Keratinocyte (primary cell): ENCODE results near the gene GPRIN1. TPM values are rescaled to one million over a fixed set of nuclear protein-coding genes. Genes with fewer than 3 reads are reported as not detected.

ENCODE experiments used
- DNase-seq: peaks from one replicate; pipeline ENCODE4 v3.0.0-alpha.2; 2011; ENCODE audit warnings: low read depth, missing footprints, low spot score
- FAIRE-seq: peaks from 2 replicates; lab custom pipeline; 2011; peaks lifted over from hg19 to GRCh38; lab: Jason Lieb, UNC
- H2AFZ ChIP-seq: 2 replicates; pipeline ENCODE4 v1.6.0; 2012; ENCODE audit warnings: low read length, control low read depth, inconsistent platforms; ENCODE audit not compliant: control insufficient read depth
- H3K27ac ChIP-seq: 2 replicates; pipeline ENCODE4 v1.5.1; 2011; ENCODE audit warnings: low read length; ENCODE audit not compliant: control insufficient read depth, insufficient read depth
- H3K27me3 ChIP-seq: 3 replicates; pipeline ENCODE4 v1.6.0; 2011; ENCODE audit warnings: low read length; ENCODE audit not compliant: control insufficient read depth, insufficient read depth; ENCODE audit errors: extremely low read depth
- H3K36me3 ChIP-seq, 2 experiments: 2 replicates in 1 of 2; 3 replicates in 1 of 2; pipeline ENCODE4 v1.5.1; 2011; ENCODE audit warnings: low read length in 2 of 2, mild to moderate bottlenecking in 1 of 2; ENCODE audit not compliant: control insufficient read depth in 2 of 2, insufficient read depth in 2 of 2; ENCODE audit errors: extremely low read depth in 1 of 2
- H3K4me1 ChIP-seq: 3 replicates; pipeline ENCODE4 v1.5.1; 2011; ENCODE audit warnings: low read length; ENCODE audit not compliant: control insufficient read depth, insufficient read depth; ENCODE audit errors: extremely low read depth
- H3K4me2 ChIP-seq: 3 replicates; pipeline ENCODE4 v1.6.0; 2011; ENCODE audit warnings: low read depth, low read length; ENCODE audit not compliant: control insufficient read depth, insufficient read depth; ENCODE audit errors: extremely low read depth
- H3K4me3 ChIP-seq, 3 experiments: fragments of 200-600 bp in 1 of 3; sonication (generic) in 1 of 3; 2 replicates in 2 of 3; 3 replicates in 1 of 3; pipeline ENCODE4 v1.5.1; 2011 to 2016; ENCODE audit warnings: low read length in 3 of 3, mild to moderate bottlenecking in 3 of 3, control low read depth in 2 of 3, inconsistent platforms in 1 of 3, low read depth in 1 of 3, mixed read lengths in 1 of 3, mixed run types in 1 of 3, moderate library complexity in 1 of 3; ENCODE audit not compliant: control insufficient read depth in 2 of 3, insufficient read depth in 2 of 3; ENCODE audit errors: extremely low read depth in 1 of 3
- H3K79me2 ChIP-seq: 2 replicates; pipeline ENCODE4 v1.6.0; 2012; ENCODE audit warnings: low read length; ENCODE audit not compliant: control insufficient read depth, insufficient read depth
- H3K9ac ChIP-seq: 3 replicates; pipeline ENCODE4 v1.6.0; 2011; ENCODE audit warnings: low read length; ENCODE audit not compliant: control insufficient read depth, insufficient read depth; ENCODE audit errors: extremely low read depth
- H3K9me1 ChIP-seq: 3 replicates; pipeline ENCODE4 v1.6.0; 2011; ENCODE audit warnings: low read length; ENCODE audit not compliant: control insufficient read depth, insufficient read depth; ENCODE audit errors: extremely low read depth
- H3K9me3 ChIP-seq: 2 replicates; pipeline ENCODE4 v1.5.1; 2012; ENCODE audit warnings: low read depth, low read length; ENCODE audit not compliant: control insufficient read depth
- H4K20me1 ChIP-seq: 3 replicates; pipeline ENCODE4 v1.6.0; 2011; ENCODE audit warnings: low read length; ENCODE audit not compliant: control insufficient read depth, insufficient read depth; ENCODE audit errors: extremely low read depth
- CTCF ChIP-seq, 3 experiments: IDR thresholded peaks in 1 of 3; conservative IDR thresholded peaks in 1 of 3; optimal IDR thresholded peaks in 1 of 3; 2 replicates in 2 of 3; 3 replicates in 1 of 3; pipeline versions ENCODE3 to v1.5.1; 2011; ENCODE audit warnings: low read length in 3 of 3, mild to moderate bottlenecking in 3 of 3, moderate library complexity in 2 of 3, control low read depth in 1 of 3, inconsistent platforms in 1 of 3; ENCODE audit not compliant: insufficient read depth in 2 of 3; ENCODE audit errors: extremely low read depth in 1 of 3
- EZH2 ChIP-seq: IDR thresholded peaks from one replicate; pipeline ENCODE4 v1.6.1; 2012; ENCODE audit warnings: inconsistent platforms, mild to moderate bottlenecking, low read length, moderate library complexity
- dilution Hi-C: fragments of 300-500 bp; cut with MboI; formaldehyde crosslinking; loops from one replicate; pipeline ENCODE4 v1.7.0; 2020; ENCODE audit warnings: low sequenced_read_pairs; ENCODE audit not compliant: extremely low pct_ligation_motif_present
- polyA plus RNA-seq, 5 experiments: library from polyadenylated mRNA; depleted of rRNA in 3 of 5; stranded (reverse) in 3 of 5; stranded (forward) in 1 of 5; unstranded in 1 of 5; fragments of >200 nt; gene quantifications; 1 replicate in 1 of 5; 2 replicates in 3 of 5; 3 replicates in 1 of 5; pipeline versions ENCODE4 v1.2.1 to v1.2.3, GENCODE V29; 2011 to 2012; ENCODE audit warnings: missing spikeins in 2 of 5, low read depth in 1 of 5, low replicate concordance in 1 of 5

GPRIN1 gene
- polyA plus RNA-seq, 1 donor (not counting 4 experiments of a cell fraction or from before 2014, with no cell fraction given) = 4.0 TPM

- Histone ChIP-seq H4K20me1 (peaks cover 3% of the 10 kb centered on the region), H2AFZ (no peak overlapping the region), H3K79me2 (peaks cover 28% of the 10 kb centered on the region), H3K36me3 (peaks cover 3 to 6% of the 10 kb centered on the region in 2 experiments), H3K9me1 (no peaks in the 10 kb centered on the region), H3K4me3 (peak overlapping the region; percentile 78 to 91 (median 81)), H3K27ac (no peak overlapping the region), H3K27me3 (no peaks in the 10 kb centered on the region), H3K4me1 (peaks cover 24% of the 10 kb centered on the region), H3K9ac (peak overlapping the region; percentile 81), H3K9me3 (no peaks in the 10 kb centered on the region), H3K4me2 (peak overlapping the region; percentile 91)
- no peak for FAIRE-seq
- DNase-seq = no peak
- dilution Hi-C loops = no loop called here
- TF ChIP-seq EZH2 (no peak), CTCF (optimal IDR thresholded peaks at IDR 0.05 in 1 of 3, IDR thresholded peaks at IDR 0.05 in 1 of 3, conservative IDR thresholded peaks at IDR 0.05 in 1 of 3; ENCODE audit: extremely low read depth in 1 of 3, insufficient read depth in 2 of 3, low read length in 3 of 3) (no peak)
Measured at GRCh38 chr5:176648474-176649194, 38.7 kb upstream of the GPRIN1 start.

GRCh38 chr5:176647843-176648473, 38.0 kb upstream of the GPRIN1 start:
- Histone ChIP-seq H3K27ac (peak overlapping the region; percentile 13), H3K27me3 (no peaks in the 10 kb centered on the region), H3K9ac (peak overlapping the region; percentile 81), H3K4me1 (peaks cover 17% of the 10 kb centered on the region), H2AFZ (peak overlapping the region; percentile 79), H3K79me2 (peaks cover 28% of the 10 kb centered on the region), H3K9me1 (no peaks in the 10 kb centered on the region), H3K36me3 (peaks cover 3 to 6% of the 10 kb centered on the region in 2 experiments), H3K4me3 (peak overlapping the region; percentile 78 to 91 (median 81)), H3K9me3 (no peaks in the 10 kb centered on the region), H4K20me1 (no peaks in the 10 kb centered on the region), H3K4me2 (peak overlapping the region; percentile 91)
- dilution Hi-C loops = no loop called here
- DNase-seq (no peak), FAIRE-seq (no peak)
- TF ChIP-seq EZH2 = no peak
- TF ChIP-seq CTCF (optimal IDR thresholded peaks at IDR 0.05 in 1 of 3, IDR thresholded peaks at IDR 0.05 in 1 of 3, conservative IDR thresholded peaks at IDR 0.05 in 1 of 3; ENCODE audit: extremely low read depth in 1 of 3, insufficient read depth in 2 of 3, low read length in 3 of 3) = no peak
